Astrocyte (in vitro differentiated cells and primary cell): ENCODE results near the gene GPRIN1.

Source experiments
- CTCF ChIP-seq: IDR thresholded peaks from 2 replicates; pipeline ENCODE4 v1.5.1; 2011; ENCODE audit warnings: low read depth, mild to moderate bottlenecking, inconsistent platforms, low read length, moderate library complexity; ENCODE audit not compliant: insufficient read depth
- EZH2 ChIP-seq: IDR thresholded peaks from 2 replicates; pipeline ENCODE4 v1.6.1; 2012; ENCODE audit warnings: mild to moderate bottlenecking, low read length, inconsistent platforms; ENCODE audit not compliant: insufficient read depth

DNA sequence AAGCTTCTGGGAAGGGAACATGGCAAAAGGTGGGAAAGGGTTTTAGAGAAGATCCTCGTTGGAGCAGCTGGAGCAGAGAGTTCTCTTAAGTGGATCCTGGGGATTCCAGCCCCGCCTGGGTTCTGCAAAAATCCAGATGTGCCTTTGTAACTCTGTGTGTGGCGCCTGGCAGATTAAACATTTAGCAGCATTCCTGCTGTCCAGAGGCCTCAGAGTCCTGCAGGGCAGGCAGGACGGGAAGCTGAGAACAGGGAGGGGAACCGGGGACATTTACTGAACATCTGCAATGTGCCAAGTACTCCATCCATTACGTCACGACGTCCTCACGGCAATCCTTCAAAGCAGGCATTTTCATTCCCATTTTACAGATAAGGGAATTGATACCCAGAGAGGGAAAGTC is 26.5 kb upstream of the GPRIN1 start:
- TF ChIP-seq CTCF: no peak
- TF ChIP-seq EZH2: no peak
